Spleen (tissue), 13 donors: ENCODE measurements around the gene DNAJC16. TPM values are rescaled to one million over a fixed set of nuclear protein-coding genes. Genes with fewer than 3 reads are reported as not detected.

Source experiments
- DNase-seq: peaks from one replicate; pipeline ENCODE4 v3.0.0-alpha.2; 2020
- H3K27ac ChIP-seq, 8 donors: fragments of 200-600 bp; sonication (generic) in 7 of 8; 1 replicate in 4 of 8; 2 replicates in 4 of 8; pipeline versions ENCODE4 v1.5.0 to v1.8.0; 2016 to 2021; ENCODE audit warnings: inconsistent platforms in 4 of 8, mild to moderate bottlenecking in 4 of 8, moderate library complexity in 1 of 8
- H3K27me3 ChIP-seq, 7 donors: fragments of 200-600 bp; sonication (generic) in 6 of 7; replicated peaks in 1 of 7; 1 replicate in 4 of 7; 2 replicates in 3 of 7; pipeline versions ENCODE4 v1.5.0 to v1.8.0; 2016 to 2021; ENCODE audit warnings: inconsistent platforms in 3 of 7, mild to moderate bottlenecking in 1 of 7
- H3K36me3 ChIP-seq, 6 donors: fragments of 200-600 bp; sonication (generic) in 5 of 6; 1 replicate in 4 of 6; 2 replicates in 2 of 6; pipeline versions ENCODE4 v1.5.0 to v1.8.0; 2016 to 2021; ENCODE audit warnings: inconsistent platforms in 2 of 6
- H3K4me1 ChIP-seq, 6 donors: fragments of 200-600 bp; sonication (generic) in 5 of 6; 1 replicate in 3 of 6; 2 replicates in 3 of 6; pipeline versions ENCODE4 v1.5.0 to v1.8.0; 2016 to 2021; ENCODE audit warnings: inconsistent platforms in 3 of 6
- H3K4me3 ChIP-seq, 8 donors: fragments of 200-600 bp; sonication (generic) in 7 of 8; 1 replicate in 4 of 8; 2 replicates in 4 of 8; pipeline versions ENCODE4 v1.5.0 to v1.8.0; 2016 to 2021; ENCODE audit warnings: inconsistent platforms in 4 of 8, mild to moderate bottlenecking in 4 of 8, moderate library complexity in 2 of 8
- H3K9me3 ChIP-seq, 8 donors: fragments of 200-600 bp; sonication (generic) in 7 of 8; 1 replicate in 4 of 8; 2 replicates in 4 of 8; pipeline versions ENCODE4 v1.5.0 to v1.8.0; 2016 to 2021; ENCODE audit warnings: inconsistent platforms in 4 of 8
- CTCF ChIP-seq, 11 experiments: fragments of 200-600 bp in 7 of 11; fragments of 450-650 bp in 4 of 11; sonication (generic) in 4 of 11; IDR thresholded peaks in 8 of 11; conservative IDR thresholded peaks in 3 of 11; 1 replicate in 7 of 11; 2 replicates in 4 of 11; pipeline versions ENCODE4 v1.4.0 to v1.8.0; 2016 to 2021; ENCODE audit warnings: antibody characterized with exemption in 11 of 11, inconsistent platforms in 4 of 11, mild to moderate bottlenecking in 1 of 11
- POLR2A ChIP-seq, 3 donors: fragments of 450-650 bp; IDR thresholded peaks; one replicate each; pipeline ENCODE4 v1.5.1; 2017; ENCODE audit warnings: antibody characterized with exemption in 3 of 3, mild to moderate bottlenecking in 1 of 3
- POLR2AphosphoS5 ChIP-seq, 3 donors: sonication (generic); formaldehyde crosslinking; IDR thresholded peaks; one replicate each; pipeline ENCODE4 v1.5.1; 2017; ENCODE audit warnings: antibody characterized with exemption in 3 of 3
- WGBS, 5 donors: extraction: QIAGEN DNeasy Blood & Tissue Kit in 3 of 5; methylation state at CpG; one replicate each; pipeline versions ENCODE4 v1.1.5 to v1.1.7; 2013 to 2018; 5-methylcytosine and 5-hydroxymethylcytosine counted together
- intact Hi-C: fragments of 100-400 bp; cut with DNase I; formaldehyde crosslinking; loops from one replicate; pipeline ENCODE4 v1.15.0; 2023; ENCODE audit warnings: low total_unique reads
- long read RNA-seq, 2 donors: transcript quantifications; one replicate each; lab custom pipeline, GENCODE V29; 2026
- polyA plus RNA-seq, 3 donors: library from polyadenylated mRNA; stranded (reverse); fragments of 200-250 nt; gene quantifications; one replicate each; pipeline ENCODE4 v1.2.1, GENCODE V29; 2013
- total RNA-seq, 7 donors: library from RNA; depleted of rRNA in 3 of 7; stranded (reverse); fragments of >200 nt in 3 of 7; fragmentation: NEBNext Ultra II Directional in 4 of 7; extraction: Animal tissue kit (Norgen Biotek cat#: 25700) in 4 of 7; gene quantifications; one replicate each; pipeline versions ENCODE4 v1.1.0 to v1.2.1, GENCODE V29; 2016 to 2021
- donor health status: healthy with polysubstance abuse.
- donor health status: DM: no; HTN: no; CAD: no; lungs with moderate emphysema.
- donor health status: DM: no; HTN: no; CAD: no.
- donor health status: Bipolar disorder and iron deficiency.
- donor health status: healthy.
- donor health status: DM: no; HTN: no; CAD: no.
- donor health status: DM: yes; HTN: yes; CAD: no.

Gene DNAJC16
- total RNA-seq (10 to 100 TPM; 17.0 to 23.0 (median 21.0) TPM), polyA plus RNA-seq (1 to 10 TPM; 3.7 to 7.4 (median 5.2) TPM)
- long read RNA-seq, donor 1, full-length matches to known transcripts, result 1 of 1 reads
- long read RNA-seq, donor 1, partial matches to known transcripts, result 0 of 1 reads
- long read RNA-seq, donor 1, other reads (novel, unspliced or antisense), result 0 of 1 reads
- long read RNA-seq, donor 2, full-length matches to known transcripts, result 1 of 1 reads
- long read RNA-seq, donor 2, partial matches to known transcripts, result 0 of 1 reads
- long read RNA-seq, donor 2, other reads (novel, unspliced or antisense), result 0 of 1 reads

GRCh38 chr1:15526490-15527339 lies at the start of gene DNAJC16:
TSS of gene DNAJC16 (plus strand) at chr1:15526848. CDS start at chr1:15529106, 2,258 bp downstream.
- Histone ChIP-seq H3K27ac (peak within 1 kb of the TSS; percentile 88 to 99 (median 96)), H3K36me3 (peaks cover 0 to 24% (median 8%) of the 10 kb centered on the region in 6 donors), H3K27me3 (no peaks in the 10 kb centered on the region), H3K9me3 (no peaks in the 10 kb centered on the region), H3K4me3 (peak within 1 kb of the TSS; percentile 65 to 92 (median 80)), H3K4me1 (peaks cover 19 to 72% (median 42%) of the 10 kb centered on the region in 6 donors)
- DNase-seq, result peak; percentile 99
- TF ChIP-seq CTCF (IDR thresholded peaks at IDR 0.05 in 8 of 11, conservative IDR thresholded peaks at IDR 0.05 in 3 of 11), result peak in 7 of 11 experiments; percentile 17 to 61 (median 46)
- TF ChIP-seq POLR2A (IDR thresholded peaks at IDR 0.05), result peak in 2 of 3 donors; percentile 26 to 50
- peak; percentile 94 to 96 (median 96) for TF ChIP-seq POLR2AphosphoS5 (IDR thresholded peaks at IDR 0.05)
- WGBS, 5 donors, result 0 to 1% (median 0%) methylated on average over 33 to 65 of the region's 65 CpGs
- intact Hi-C loops, result loop anchor here (10.0 kb wide), 1 partner anchor 88 kb away; the partner anchor contains the start of gene DDI2

GRCh38 chr1:15476927-15477326 lies 49.7 kb upstream of the DNAJC16 start:
- H3K4me3 ChIP-seq, result no peak overlapping the region
- TF ChIP-seq POLR2AphosphoS5 (IDR thresholded peaks at IDR 0.05) (no peak), POLR2A (IDR thresholded peaks at IDR 0.05) (no peak), CTCF (IDR thresholded peaks at IDR 0.05 in 8 of 11, conservative IDR thresholded peaks at IDR 0.05 in 3 of 11) (no peak)
- no peaks in the 10 kb centered on the region for H3K4me1 ChIP-seq
- H3K36me3 ChIP-seq, result no peaks in the 10 kb centered on the region
- 91 to 95% (median 94%) methylated on average over 3 of the region's 3 CpGs for WGBS, 5 donors
- H3K27me3 ChIP-seq, result no peaks in the 10 kb centered on the region
- no peak overlapping the region for H3K27ac ChIP-seq
- intact Hi-C loops, result no loop called here
- no peak for DNase-seq
- H3K9me3 ChIP-seq, result no peaks in the 10 kb centered on the region

DNA sequence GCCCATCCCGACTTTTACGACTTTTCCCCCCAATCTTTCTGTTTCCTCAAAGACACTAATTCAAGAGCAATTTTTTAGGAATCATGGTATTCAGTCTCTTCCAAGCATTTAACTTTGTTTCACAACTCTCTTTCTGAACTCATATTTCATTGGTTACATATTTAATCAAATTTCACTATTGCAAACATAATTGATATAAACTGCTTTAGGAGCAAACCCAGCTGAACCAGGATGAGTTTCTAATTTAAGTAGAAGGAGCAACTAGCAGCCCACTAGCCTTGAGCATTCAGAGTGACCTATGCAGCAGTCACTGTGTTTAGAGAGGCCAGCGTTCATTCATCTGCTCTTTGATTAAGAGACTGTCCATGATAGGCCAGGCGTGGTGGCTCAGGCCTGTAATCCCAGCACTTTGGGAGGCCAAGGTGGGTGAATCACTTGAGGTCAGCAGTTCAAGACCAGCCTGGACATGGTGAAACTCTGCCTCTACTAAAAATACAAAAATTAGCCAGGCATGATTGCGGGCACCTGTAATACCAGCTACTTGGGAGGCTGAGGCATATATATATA lies 48.9 kb upstream of the DNAJC16 start:
- Histone ChIP-seq H3K9me3 (no peaks in the 10 kb centered on the region), H3K27ac (no peak overlapping the region), H3K4me1 (no peaks in the 10 kb centered on the region), H3K4me3 (no peak overlapping the region), H3K36me3 (no peaks in the 10 kb centered on the region), H3K27me3 (no peaks in the 10 kb centered on the region)
- WGBS, 5 donors, result 92 to 94% (median 92%) methylated on average over 4 to 5 of the region's 5 CpGs
- DNase-seq, result no peak
- intact Hi-C loops, result no loop called here
- TF ChIP-seq POLR2AphosphoS5 (IDR thresholded peaks at IDR 0.05) (no peak), POLR2A (IDR thresholded peaks at IDR 0.05) (no peak), CTCF (IDR thresholded peaks at IDR 0.05 in 8 of 11, conservative IDR thresholded peaks at IDR 0.05 in 3 of 11) (no peak)
